HEK293 (cell line): ENCODE measurements around the gene OR10AD1.

Experiments
- CTCF ChIA-PET: fragments of 350-600 bp; formaldehyde crosslinking; extraction: SDS; loops from one replicate; lab custom pipeline; 2021; ENCODE audit warnings: antibody characterized with exemption; lab: Yijun Ruan, JAX
- POLR2A ChIA-PET: fragments of 300-600 bp; formaldehyde crosslinking; extraction: SDS; loops from one replicate; lab custom pipeline; 2020; ENCODE audit warnings: antibody characterized with exemption, inconsistent platforms; lab: Yijun Ruan, JAX
- H3K27ac ChIP-seq: fragments of 200-500 bp; sonication (Bioruptor generic); 2 replicates; pipeline ENCODE4 v1.5.1; 2014; ENCODE audit warnings: low read depth, low read length, control low read depth, inconsistent platforms; ENCODE audit errors: extremely low read depth
- H3K36me3 ChIP-seq, 2 experiments: fragments of 200-500 bp in 1 of 2; sonication (Bioruptor generic) in 1 of 2; 1 replicate in 1 of 2; 2 replicates in 1 of 2; pipeline ENCODE4 v1.5.1; 2014 to 2017; ENCODE audit warnings: inconsistent platforms in 2 of 2, low read length in 2 of 2; ENCODE audit not compliant: control insufficient read depth in 2 of 2, insufficient read depth in 1 of 2
- H3K4me1 ChIP-seq: fragments of 200-500 bp; sonication (Bioruptor generic); 2 replicates; pipeline ENCODE4 v1.5.1; 2014; ENCODE audit warnings: mild to moderate bottlenecking, low read length, inconsistent platforms; ENCODE audit not compliant: control insufficient read depth, insufficient read depth
- H3K4me3 ChIP-seq: 2 replicates; pipeline ENCODE4 v1.5.1; 2011; ENCODE audit warnings: low read depth, mild to moderate bottlenecking, control low read depth, low read length, moderate library complexity
- H3K9me3 ChIP-seq: fragments of 200-500 bp; sonication (Bioruptor generic); 2 replicates; pipeline ENCODE4 v1.5.1; 2014; ENCODE audit warnings: low read depth, low read length, inconsistent platforms; ENCODE audit not compliant: control insufficient read depth, insufficient read depth
- GLI4 ChIP-seq: fragments of 450-650 bp; formaldehyde crosslinking; IDR thresholded peaks from 2 replicates; pipeline ENCODE4 v1.5.1; 2016; ENCODE audit warnings: missing biosample characterization, missing genetic modification characterization
- HOXC10 ChIP-seq: sonication (generic); formaldehyde crosslinking; IDR thresholded peaks from 2 replicates; pipeline ENCODE4 v1.8.1; 2023; ENCODE audit warnings: mild to moderate bottlenecking, missing genetic modification reagents
- IKZF3 ChIP-seq: fragments of 450-650 bp; IDR thresholded peaks from 2 replicates; pipeline ENCODE4 v1.5.0; 2018; ENCODE audit warnings: missing biosample characterization, mild to moderate bottlenecking, missing genetic modification characterization, moderate library complexity
- SALL2 ChIP-seq: fragments of 450-650 bp; formaldehyde crosslinking; IDR thresholded peaks from 2 replicates; pipeline ENCODE4 v1.5.0; 2017; ENCODE audit warnings: missing biosample characterization, mild to moderate bottlenecking, missing genetic modification characterization, borderline replicate concordance
- SCRT1 ChIP-seq: fragments of 450-650 bp; formaldehyde crosslinking; IDR thresholded peaks from 2 replicates; pipeline ENCODE4 v1.5.1; 2016; ENCODE audit warnings: missing biosample characterization, missing genetic modification characterization, borderline replicate concordance
- ZBTB17 ChIP-seq: fragments of 450-650 bp; formaldehyde crosslinking; IDR thresholded peaks from 2 replicates; pipeline ENCODE4 v1.5.1; 2016; ENCODE audit warnings: missing biosample characterization, missing genetic modification characterization
- ZBTB20 ChIP-seq: fragments of 450-650 bp; formaldehyde crosslinking; IDR thresholded peaks from 2 replicates; pipeline ENCODE4 v1.5.1; 2016; ENCODE audit warnings: missing biosample characterization, missing genetic modification characterization
- ZEB2 ChIP-seq: fragments of 450-650 bp; formaldehyde crosslinking; IDR thresholded peaks from 2 replicates; pipeline ENCODE4 v1.5.1; 2016; ENCODE audit warnings: missing biosample characterization, missing genetic modification characterization
- ZNF174 ChIP-seq: fragments of 450-650 bp; formaldehyde crosslinking; IDR thresholded peaks from 2 replicates; pipeline ENCODE4 v1.5.0; 2017; ENCODE audit warnings: missing biosample characterization, mild to moderate bottlenecking, missing genetic modification characterization
- ZNF211 ChIP-seq: fragments of 450-650 bp; formaldehyde crosslinking; IDR thresholded peaks from 2 replicates; pipeline ENCODE4 v1.5.1; 2016; ENCODE audit warnings: low read depth, missing biosample characterization, missing genetic modification characterization
- ZNF221 ChIP-seq: fragments of 450-650 bp; formaldehyde crosslinking; IDR thresholded peaks from 2 replicates; pipeline ENCODE4 v1.5.1; 2017; ENCODE audit warnings: missing biosample characterization, missing genetic modification characterization, borderline replicate concordance
- ZNF311 ChIP-seq: fragments of 450-650 bp; formaldehyde crosslinking; IDR thresholded peaks from 2 replicates; pipeline ENCODE4 v1.5.1; 2017; ENCODE audit warnings: missing biosample characterization, missing genetic modification characterization, borderline replicate concordance
- ZNF324 ChIP-seq: fragments of 450-650 bp; formaldehyde crosslinking; IDR thresholded peaks from 2 replicates; pipeline ENCODE4 v1.5.1; 2016; ENCODE audit warnings: missing biosample characterization, missing genetic modification characterization
- ZNF341 ChIP-seq: fragments of 450-650 bp; formaldehyde crosslinking; IDR thresholded peaks from 2 replicates; pipeline ENCODE4; 2016; ENCODE audit warnings: low read depth, missing biosample characterization, missing genetic modification characterization
- ZNF530 ChIP-seq: fragments of 450-650 bp; formaldehyde crosslinking; IDR thresholded peaks from 2 replicates; pipeline ENCODE4 v1.5.1; 2016; ENCODE audit warnings: low read depth, missing biosample characterization, missing genetic modification characterization
- ZNF629 ChIP-seq: fragments of 450-650 bp; formaldehyde crosslinking; IDR thresholded peaks from 2 replicates; pipeline ENCODE4 v1.5.1; 2017; ENCODE audit warnings: missing biosample characterization, missing genetic modification characterization
- TF ChIP-seq, protein P1 (sequence below): fragments of 450-650 bp; formaldehyde crosslinking; IDR thresholded peaks from 2 replicates; pipeline ENCODE4 v1.5.1; 2016; ENCODE audit warnings: missing biosample characterization, missing genetic modification characterization
- TF ChIP-seq, protein P2 (sequence below): fragments of 450-650 bp; formaldehyde crosslinking; IDR thresholded peaks from 2 replicates; pipeline ENCODE4 v1.5.1; 2016; ENCODE audit warnings: missing biosample characterization, missing genetic modification characterization
- TF ChIP-seq, protein P3 (sequence below): fragments of 450-650 bp; formaldehyde crosslinking; IDR thresholded peaks from 2 replicates; pipeline ENCODE4 v1.5.1; 2017; ENCODE audit warnings: missing biosample characterization, mild to moderate bottlenecking, missing genetic modification characterization, moderate library complexity
- TF ChIP-seq, protein P4 (sequence below): fragments of 450-650 bp; formaldehyde crosslinking; IDR thresholded peaks from 2 replicates; pipeline ENCODE4 v1.5.0; 2017; ENCODE audit warnings: missing biosample characterization, missing genetic modification characterization, borderline replicate concordance
- TF ChIP-seq, protein P5 (sequence below): fragments of 450-650 bp; formaldehyde crosslinking; IDR thresholded peaks from 2 replicates; pipeline ENCODE4 v1.5.1; 2016; ENCODE audit warnings: missing biosample characterization, missing genetic modification characterization

Gene OR10AD1

DNA sequence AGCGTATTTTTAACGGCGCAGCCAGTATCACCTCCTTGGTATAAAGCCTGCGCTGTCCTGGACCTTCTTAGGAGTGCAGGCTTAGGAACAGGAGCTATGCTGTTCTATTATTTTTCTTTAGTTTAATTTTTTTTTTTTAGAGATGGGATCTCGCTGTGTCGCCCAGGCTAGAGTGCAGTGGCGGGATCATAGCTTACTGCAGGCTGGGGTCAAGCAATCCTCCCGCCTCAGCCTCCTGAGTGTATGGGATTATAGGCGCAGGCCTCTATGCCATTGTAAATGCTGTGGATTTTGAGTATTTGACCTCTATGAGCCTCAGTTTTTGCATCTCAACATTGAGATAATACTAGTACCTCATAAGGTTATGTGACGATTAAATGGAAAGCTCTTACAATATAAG lies 4.1 kb downstream of the OR10AD1 start (continued):
- TF ChIP-seq, protein P1, sequence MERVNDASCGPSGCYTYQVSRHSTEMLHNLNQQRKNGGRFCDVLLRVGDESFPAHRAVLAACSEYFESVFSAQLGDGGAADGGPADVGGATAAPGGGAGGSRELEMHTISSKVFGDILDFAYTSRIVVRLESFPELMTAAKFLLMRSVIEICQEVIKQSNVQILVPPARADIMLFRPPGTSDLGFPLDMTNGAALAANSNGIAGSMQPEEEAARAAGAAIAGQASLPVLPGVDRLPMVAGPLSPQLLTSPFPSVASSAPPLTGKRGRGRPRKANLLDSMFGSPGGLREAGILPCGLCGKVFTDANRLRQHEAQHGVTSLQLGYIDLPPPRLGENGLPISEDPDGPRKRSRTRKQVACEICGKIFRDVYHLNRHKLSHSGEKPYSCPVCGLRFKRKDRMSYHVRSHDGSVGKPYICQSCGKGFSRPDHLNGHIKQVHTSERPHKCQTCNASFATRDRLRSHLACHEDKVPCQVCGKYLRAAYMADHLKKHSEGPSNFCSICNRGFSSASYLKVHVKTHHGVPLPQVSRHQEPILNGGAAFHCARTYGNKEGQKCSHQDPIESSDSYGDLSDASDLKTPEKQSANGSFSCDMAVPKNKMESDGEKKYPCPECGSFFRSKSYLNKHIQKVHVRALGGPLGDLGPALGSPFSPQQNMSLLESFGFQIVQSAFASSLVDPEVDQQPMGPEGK (tag by site-specific recombination), result no peak
- TF ChIP-seq ZNF629, result no peak
- TF ChIP-seq, all 188 proteins: peak for 0

DNA sequence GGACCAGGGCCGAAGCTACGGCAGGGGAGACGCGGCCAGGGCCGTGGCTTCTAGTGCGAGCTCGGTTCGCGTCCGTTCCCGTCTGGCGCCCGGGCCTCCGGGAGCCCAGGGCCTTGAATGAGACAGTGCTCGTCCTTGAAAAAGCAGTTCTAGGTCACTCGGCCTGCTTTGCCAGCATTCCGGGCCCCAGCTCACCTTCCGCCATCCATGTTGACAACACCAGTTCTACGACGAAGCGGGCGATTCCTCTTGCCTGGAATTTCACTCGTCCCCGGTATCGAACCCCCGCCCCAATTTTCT lies 4.5 kb downstream of the OR10AD1 start:
- CTCF ChIA-PET, result interaction anchor here (0.7 to 2.9 kb wide), 5 partner anchors 9 to 420 kb away, joined by 3 to 19 read pairs (median 4); no protein-coding TSS in a partner anchor
- POLR2A ChIA-PET, result interaction anchor here (0.7 to 0.9 kb wide), 2 partner anchors 151 to 419 kb away, joined by 3 read pairs; no protein-coding TSS in a partner anchor
- Histone ChIP-seq H3K27ac (peak overlapping the region; percentile 94), H3K36me3 (no peaks in the 10 kb centered on the region), H3K4me3 (peak overlapping the region; percentile 71), H3K9me3 (no peaks in the 10 kb centered on the region), H3K4me1 (peaks cover 16% of the 10 kb centered on the region)
- TF ChIP-seq, protein P2, sequence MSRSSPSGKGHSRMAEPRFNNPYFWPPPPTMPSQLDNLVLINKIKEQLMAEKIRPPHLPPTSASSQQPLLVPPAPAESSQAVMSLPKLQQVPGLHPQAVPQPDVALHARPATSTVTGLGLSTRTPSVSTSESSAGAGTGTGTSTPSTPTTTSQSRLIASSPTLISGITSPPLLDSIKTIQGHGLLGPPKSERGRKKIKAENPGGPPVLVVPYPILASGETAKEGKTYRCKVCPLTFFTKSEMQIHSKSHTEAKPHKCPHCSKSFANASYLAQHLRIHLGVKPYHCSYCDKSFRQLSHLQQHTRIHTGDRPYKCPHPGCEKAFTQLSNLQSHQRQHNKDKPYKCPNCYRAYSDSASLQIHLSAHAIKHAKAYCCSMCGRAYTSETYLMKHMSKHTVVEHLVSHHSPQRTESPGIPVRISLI (tag by site-specific recombination), result no peak
- TF ChIP-seq, protein P3, sequence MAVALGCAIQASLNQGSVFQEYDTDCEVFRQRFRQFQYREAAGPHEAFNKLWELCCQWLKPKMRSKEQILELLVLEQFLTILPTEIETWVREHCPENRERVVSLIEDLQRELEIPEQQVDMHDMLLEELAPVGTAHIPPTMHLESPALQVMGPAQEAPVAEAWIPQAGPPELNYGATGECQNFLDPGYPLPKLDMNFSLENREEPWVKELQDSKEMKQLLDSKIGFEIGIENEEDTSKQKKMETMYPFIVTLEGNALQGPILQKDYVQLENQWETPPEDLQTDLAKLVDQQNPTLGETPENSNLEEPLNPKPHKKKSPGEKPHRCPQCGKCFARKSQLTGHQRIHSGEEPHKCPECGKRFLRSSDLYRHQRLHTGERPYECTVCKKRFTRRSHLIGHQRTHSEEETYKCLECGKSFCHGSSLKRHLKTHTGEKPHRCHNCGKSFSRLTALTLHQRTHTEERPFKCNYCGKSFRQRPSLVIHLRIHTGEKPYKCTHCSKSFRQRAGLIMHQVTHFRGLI (tag by site-specific recombination), result no peak
- TF ChIP-seq SALL2 (tag by site-specific recombination), result no peak
- TF ChIP-seq ZNF324 (tag by site-specific recombination), result 0 out of 2 replicates have a peak, but pooled peaks have one; percentile 46
- 0 out of 2 replicates have a peak, but pooled peaks have one; percentile 79 for TF ChIP-seq GLI4 (tag by site-specific recombination)
- TF ChIP-seq IKZF3, result no peak
- peak; percentile 80 for TF ChIP-seq ZBTB20 (tag by site-specific recombination)

DNA sequence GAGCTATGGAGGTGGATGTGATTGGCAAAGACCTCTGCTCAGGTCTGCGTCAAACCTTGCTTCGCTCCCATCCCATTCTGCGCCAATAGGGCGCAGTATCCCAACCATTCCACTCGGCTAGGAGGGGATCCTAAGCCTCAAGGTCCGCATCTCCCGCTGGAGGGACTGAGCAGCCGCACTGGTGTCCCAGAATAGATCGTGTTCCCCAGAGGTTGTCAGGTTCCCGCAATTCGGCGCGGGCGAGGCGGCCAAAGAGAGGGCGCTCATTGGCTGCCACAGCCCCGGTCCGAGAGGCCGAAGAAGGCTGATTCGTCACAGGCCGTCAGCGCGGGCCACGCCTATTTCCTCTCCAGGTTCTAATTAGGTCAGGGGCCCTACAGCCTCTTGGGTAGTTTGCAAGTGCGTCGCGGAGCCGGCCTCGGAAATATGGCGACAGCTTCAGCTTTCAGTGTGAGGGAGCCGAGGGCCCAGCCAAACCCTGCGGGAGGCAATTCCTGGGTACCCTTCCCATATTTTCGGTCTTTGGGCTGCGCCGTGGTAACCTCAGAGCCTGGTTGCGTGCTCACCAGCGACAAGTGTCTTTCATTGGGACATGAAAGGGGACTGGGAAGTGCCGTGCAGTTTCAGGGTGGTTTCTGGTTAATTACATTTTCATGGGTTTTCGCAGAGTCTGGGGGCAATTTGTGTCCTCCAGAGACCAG lies 5.0 kb downstream of the OR10AD1 start:
- Histone ChIP-seq H3K4me3 (peak overlapping the region; percentile 71), H3K27ac (peak overlapping the region; percentile 94), H3K4me1 (peaks cover 16% of the 10 kb centered on the region), H3K9me3 (no peaks in the 10 kb centered on the region), H3K36me3 (no peaks in the 10 kb centered on the region)
- ChIA-PET CTCF (interaction anchor here (0.6 to 2.9 kb wide), 9 partner anchors 9 to 420 kb away, joined by 3 to 19 read pairs (median 4); partner anchors contain the start of genes ASB8 and CCDC184), POLR2A (interaction anchor here (0.7 to 1.8 kb wide), 5 partner anchors 14 to 492 kb away, joined by 3 to 9 read pairs (median 3); partner anchors contain the start of gene CCDC184)
- TF ChIP-seq ZNF341 (tag by site-specific recombination), result no peak
- peak; percentile 95 for TF ChIP-seq ZBTB17 (tag by site-specific recombination)
- TF ChIP-seq HOXC10 (CRISPR knock-in tag), result no peak
- 0 out of 2 replicates have a peak, but pooled peaks have one; percentile 58 for TF ChIP-seq ZEB2 (tag by site-specific recombination)
- no peak for TF ChIP-seq SCRT1 (tag by site-specific recombination)
- no peak for TF ChIP-seq ZNF530 (tag by site-specific recombination)
- TF ChIP-seq ZNF174, result no peak
- TF ChIP-seq ZNF211 (tag by site-specific recombination), result no peak
- TF ChIP-seq ZNF221, result no peak
- TF ChIP-seq ZNF311 (tag by site-specific recombination), result no peak
- TF ChIP-seq, protein P4, sequence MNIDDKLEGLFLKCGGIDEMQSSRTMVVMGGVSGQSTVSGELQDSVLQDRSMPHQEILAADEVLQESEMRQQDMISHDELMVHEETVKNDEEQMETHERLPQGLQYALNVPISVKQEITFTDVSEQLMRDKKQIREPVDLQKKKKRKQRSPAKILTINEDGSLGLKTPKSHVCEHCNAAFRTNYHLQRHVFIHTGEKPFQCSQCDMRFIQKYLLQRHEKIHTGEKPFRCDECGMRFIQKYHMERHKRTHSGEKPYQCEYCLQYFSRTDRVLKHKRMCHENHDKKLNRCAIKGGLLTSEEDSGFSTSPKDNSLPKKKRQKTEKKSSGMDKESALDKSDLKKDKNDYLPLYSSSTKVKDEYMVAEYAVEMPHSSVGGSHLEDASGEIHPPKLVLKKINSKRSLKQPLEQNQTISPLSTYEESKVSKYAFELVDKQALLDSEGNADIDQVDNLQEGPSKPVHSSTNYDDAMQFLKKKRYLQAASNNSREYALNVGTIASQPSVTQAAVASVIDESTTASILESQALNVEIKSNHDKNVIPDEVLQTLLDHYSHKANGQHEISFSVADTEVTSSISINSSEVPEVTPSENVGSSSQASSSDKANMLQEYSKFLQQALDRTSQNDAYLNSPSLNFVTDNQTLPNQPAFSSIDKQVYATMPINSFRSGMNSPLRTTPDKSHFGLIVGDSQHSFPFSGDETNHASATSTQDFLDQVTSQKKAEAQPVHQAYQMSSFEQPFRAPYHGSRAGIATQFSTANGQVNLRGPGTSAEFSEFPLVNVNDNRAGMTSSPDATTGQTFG (tag by site-specific recombination), result no peak
- TF ChIP-seq, protein P5, sequence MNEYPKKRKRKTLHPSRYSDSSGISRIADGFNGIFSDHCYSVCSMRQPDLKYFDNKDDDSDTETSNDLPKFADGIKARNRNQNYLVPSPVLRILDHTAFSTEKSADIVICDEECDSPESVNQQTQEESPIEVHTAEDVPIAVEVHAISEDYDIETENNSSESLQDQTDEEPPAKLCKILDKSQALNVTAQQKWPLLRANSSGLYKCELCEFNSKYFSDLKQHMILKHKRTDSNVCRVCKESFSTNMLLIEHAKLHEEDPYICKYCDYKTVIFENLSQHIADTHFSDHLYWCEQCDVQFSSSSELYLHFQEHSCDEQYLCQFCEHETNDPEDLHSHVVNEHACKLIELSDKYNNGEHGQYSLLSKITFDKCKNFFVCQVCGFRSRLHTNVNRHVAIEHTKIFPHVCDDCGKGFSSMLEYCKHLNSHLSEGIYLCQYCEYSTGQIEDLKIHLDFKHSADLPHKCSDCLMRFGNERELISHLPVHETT (tag by site-specific recombination), result peak; percentile 36; the same call in 1 of the 2 replicates
